ENCODE results near the gene THRAP3. TPM values are rescaled to one million over a fixed set of nuclear protein-coding genes. Genes with fewer than 3 reads are reported as not detected.
"Not testable (repeated sequence)": the region's sequence is repeated elsewhere in the genome, so short reads cannot be mapped to it uniquely, and the experiment has no call there.

THRAP3 gene
- total RNA-seq, 2 donors from 2014 or later: 118 to 131 TPM

GRCh38 chr1:36199934-36200741, 24.1 kb upstream of the THRAP3 start:
- no peak overlapping the region for H3K27ac Mint-ChIP-seq
- ATAC-seq (no peak), DNase-seq (ENCODE audit: low spot score) (no peak)
- peaks cover 0 to 7% of the 10 kb centered on the region in 2 donors for H3K27me3 Mint-ChIP-seq
- no peaks in the 10 kb centered on the region for H3K4me1 Mint-ChIP-seq (ENCODE audit: low read depth in 2 of 2)
- H3K9me3 Mint-ChIP-seq: no peaks in the 10 kb centered on the region
- H3K36me3 Mint-ChIP-seq: no peaks in the 10 kb centered on the region
- no peak overlapping the region for H3K4me3 Mint-ChIP-seq

- Mint-ChIP-seq H3K4me3 (no peak overlapping the region), H3K4me1 (ENCODE audit: low read depth in 2 of 2) (no peaks in the 10 kb centered on the region), H3K27me3 (peaks cover 0 to 7% of the 10 kb centered on the region in 2 donors), H3K27ac (peak overlapping the region in 1 of 2 donors; percentile 35), H3K36me3 (no peaks in the 10 kb centered on the region), H3K9me3 (no peaks in the 10 kb centered on the region)
- DNase-seq (ENCODE audit: low spot score): no peak
- ATAC-seq: no peak
These were observed 21.2 kb upstream of the THRAP3 start for GRCh38 chr1:36203027-36203553.

- H3K4me1 Mint-ChIP-seq (ENCODE audit: low read depth in 2 of 2): no peaks in the 10 kb centered on the region
- peak overlapping the region in 1 of 2 donors; percentile 35 for H3K27ac Mint-ChIP-seq
- peaks cover 0 to 7% of the 10 kb centered on the region in 2 donors for H3K27me3 Mint-ChIP-seq
- no peak overlapping the region for H3K4me3 Mint-ChIP-seq
- ATAC-seq (no peak), DNase-seq (ENCODE audit: low spot score) (no peak)
- H3K9me3 Mint-ChIP-seq: no peaks in the 10 kb centered on the region
- no peaks in the 10 kb centered on the region for H3K36me3 Mint-ChIP-seq
These were observed 20.5 kb upstream of the THRAP3 start for GRCh38 chr1:36203554-36204346.

DNA sequence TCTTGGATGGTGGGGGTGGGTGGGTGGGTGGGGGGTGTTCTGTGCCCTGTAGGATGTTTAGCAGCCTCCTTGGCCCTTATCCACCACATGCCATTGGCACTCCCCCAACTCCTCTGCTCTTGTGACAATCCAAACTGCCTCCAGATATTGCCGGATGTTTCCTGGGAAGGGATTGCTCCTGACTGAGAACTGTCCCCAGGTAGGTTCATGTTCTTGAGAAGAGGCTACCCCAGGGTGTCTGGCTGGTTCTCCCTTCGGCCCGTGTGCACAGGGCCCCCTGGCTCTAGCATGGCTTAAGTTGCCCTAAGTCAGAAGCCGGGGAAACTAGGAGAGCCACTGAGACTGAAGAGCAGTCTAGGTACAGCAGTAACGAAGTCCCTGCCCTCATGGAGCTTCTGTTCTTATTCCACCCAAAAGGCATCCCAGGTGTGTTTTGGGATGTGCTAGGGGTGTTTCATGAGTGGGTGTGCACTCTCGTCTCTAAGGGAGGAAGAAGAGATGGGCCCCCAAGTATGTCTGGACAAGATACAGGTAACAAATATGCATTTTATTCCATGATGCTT, 19.8 kb upstream of the THRAP3 start:
- no peak overlapping the region for H3K27ac Mint-ChIP-seq
- H3K9me3 Mint-ChIP-seq: no peaks in the 10 kb centered on the region
- ATAC-seq (no peak), DNase-seq (ENCODE audit: low spot score) (no peak)
- H3K36me3 Mint-ChIP-seq: no peaks in the 10 kb centered on the region
- H3K27me3 Mint-ChIP-seq: peaks cover 0 to 7% of the 10 kb centered on the region in 2 donors
- H3K4me3 Mint-ChIP-seq: no peak overlapping the region
- no peaks in the 10 kb centered on the region for H3K4me1 Mint-ChIP-seq (ENCODE audit: low read depth in 2 of 2)

- H3K4me3 Mint-ChIP-seq: no peak overlapping the region
- no peak overlapping the region for H3K27ac Mint-ChIP-seq
- H3K27me3 Mint-ChIP-seq: no peaks in the 10 kb centered on the region
- DNase-seq (ENCODE audit: low spot score) (no peak), ATAC-seq (no peak)
- no peaks in the 10 kb centered on the region for H3K4me1 Mint-ChIP-seq (ENCODE audit: low read depth in 2 of 2)
- no peaks in the 10 kb centered on the region for H3K36me3 Mint-ChIP-seq
- no peaks in the 10 kb centered on the region for H3K9me3 Mint-ChIP-seq
These were observed 17.9 kb upstream of the THRAP3 start for GRCh38 chr1:36206323-36206858.

DNA sequence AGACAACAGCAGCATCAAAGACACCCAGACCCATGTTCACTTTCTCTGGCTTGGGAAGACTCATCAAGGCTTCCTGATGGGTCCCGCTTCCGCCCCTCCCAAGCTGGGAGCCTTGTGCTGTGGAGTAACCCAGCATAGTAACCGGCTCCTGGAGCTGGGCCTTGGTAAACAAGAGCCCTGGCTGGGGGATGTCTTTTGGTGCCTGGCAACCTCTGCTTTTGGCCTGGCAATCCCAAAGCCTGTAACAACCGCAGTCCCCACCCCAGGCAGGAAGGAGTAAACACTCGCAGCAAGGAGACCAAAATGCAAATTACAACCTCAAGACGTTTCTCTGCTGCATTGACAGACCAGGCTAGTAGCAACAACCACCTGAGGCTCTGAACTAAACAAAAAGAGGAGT, 16.9 kb upstream of the THRAP3 start:
- H3K27me3 Mint-ChIP-seq: no peaks in the 10 kb centered on the region
- no peaks in the 10 kb centered on the region for H3K36me3 Mint-ChIP-seq
- H3K9me3 Mint-ChIP-seq: no peaks in the 10 kb centered on the region
- ATAC-seq (no peak), DNase-seq (ENCODE audit: low spot score) (no peak)
- H3K4me3 Mint-ChIP-seq: no peak overlapping the region
- peak overlapping the region in 1 of 2 donors; percentile 35 for H3K27ac Mint-ChIP-seq
- H3K4me1 Mint-ChIP-seq (ENCODE audit: low read depth in 2 of 2): no peaks in the 10 kb centered on the region

DNA sequence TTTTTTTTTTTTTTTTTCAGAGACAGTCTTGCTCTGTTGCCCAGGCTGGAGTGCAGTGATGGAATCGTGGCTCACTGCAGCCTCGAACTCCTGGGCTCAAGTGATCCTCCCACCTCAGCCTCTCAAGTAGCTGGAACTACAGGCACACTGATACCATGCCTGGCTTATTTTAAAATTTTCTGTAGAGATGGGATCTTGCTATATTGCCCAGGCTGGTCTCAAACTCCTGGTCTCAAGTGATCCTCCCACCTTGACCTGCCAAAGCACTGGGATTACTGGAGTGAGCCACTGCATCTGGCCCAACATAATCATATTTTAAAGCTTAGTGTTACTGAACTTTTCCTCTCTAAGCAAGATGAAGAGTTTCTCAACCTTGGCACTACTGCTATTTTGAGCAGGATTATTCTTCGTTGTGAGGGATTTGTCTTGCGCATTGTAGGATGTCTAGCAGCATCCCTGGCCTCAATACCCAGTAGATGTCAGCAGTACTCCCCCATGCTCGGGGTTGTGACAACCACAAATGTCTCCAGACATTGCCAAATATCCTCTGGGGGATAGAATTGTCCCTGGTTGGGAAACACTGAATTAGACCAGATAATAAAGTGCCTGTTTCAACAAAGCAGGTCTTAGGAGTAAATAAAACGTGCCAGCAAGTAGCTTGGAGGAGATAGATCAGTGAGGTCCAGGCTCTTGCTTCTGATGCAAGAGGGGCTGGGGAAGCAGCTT, 15.1 kb upstream of the THRAP3 start:
- H3K27me3 Mint-ChIP-seq: no peaks in the 10 kb centered on the region
- H3K27ac Mint-ChIP-seq: no peak overlapping the region
- H3K4me1 Mint-ChIP-seq (ENCODE audit: low read depth in 2 of 2): peaks cover 0 to 2% of the 10 kb centered on the region in 2 donors
- H3K4me3 Mint-ChIP-seq: no peak overlapping the region
- no peaks in the 10 kb centered on the region for H3K36me3 Mint-ChIP-seq
- no peak for ATAC-seq
- H3K9me3 Mint-ChIP-seq: no peaks in the 10 kb centered on the region
- no peak for DNase-seq (ENCODE audit: low spot score)

DNA sequence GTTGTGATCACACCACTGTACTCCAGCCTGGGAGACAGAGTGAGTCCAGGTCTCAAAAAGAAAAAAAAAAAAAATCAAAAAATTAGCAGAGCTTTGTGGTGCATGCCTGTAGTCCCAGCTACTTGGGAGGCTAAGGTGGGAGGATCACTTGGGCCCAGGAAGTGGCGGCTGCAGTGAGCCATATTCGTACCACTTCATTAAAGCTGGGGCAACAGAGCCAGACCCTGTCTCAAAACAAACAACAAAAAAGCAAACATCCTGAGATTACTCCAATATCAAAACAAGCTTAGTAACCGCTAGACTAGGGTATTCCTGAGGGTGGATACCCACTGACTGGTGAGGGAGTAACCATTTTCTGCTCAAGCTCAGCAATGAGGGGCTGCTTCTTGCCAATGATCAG, 12.9 kb upstream of the THRAP3 start:
- DNase-seq (ENCODE audit: low spot score): no peak

DNA sequence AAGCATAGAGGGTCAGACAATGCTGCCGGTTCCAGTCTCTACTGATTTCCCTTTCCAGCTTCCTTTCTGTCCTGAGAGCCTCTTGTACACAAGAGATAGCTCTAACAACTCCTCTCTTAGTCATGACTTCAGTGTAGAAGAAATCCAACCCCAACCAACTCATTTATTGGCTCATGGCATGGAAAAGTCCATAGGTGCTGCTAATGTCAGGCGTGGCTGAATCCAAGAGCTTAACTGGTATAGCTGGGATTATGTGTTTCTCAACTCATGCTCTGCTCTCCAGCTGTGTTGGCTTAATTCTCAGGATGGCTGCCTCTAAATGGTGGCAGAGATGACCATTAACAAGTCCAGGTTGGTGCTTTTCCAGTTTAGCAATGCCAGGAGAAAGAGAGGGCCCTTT, 12.4 kb upstream of the THRAP3 start:
- H3K36me3 Mint-ChIP-seq: no peaks in the 10 kb centered on the region
- ATAC-seq (peak in 1 of 2 donors; percentile 28), DNase-seq (ENCODE audit: low spot score) (no peak)
- H3K4me3 Mint-ChIP-seq: no peak overlapping the region
- no peaks in the 10 kb centered on the region for H3K27me3 Mint-ChIP-seq
- H3K4me1 Mint-ChIP-seq (ENCODE audit: low read depth in 2 of 2): peaks cover 0 to 2% of the 10 kb centered on the region in 2 donors
- no peaks in the 10 kb centered on the region for H3K9me3 Mint-ChIP-seq
- H3K27ac Mint-ChIP-seq: no peak overlapping the region

More for the DNA sequence above, 12.9 kb upstream of the THRAP3 start:
- Mint-ChIP-seq H3K9me3 (no peaks in the 10 kb centered on the region), H3K4me3 (no peak overlapping the region), H3K27me3 (no peaks in the 10 kb centered on the region), H3K36me3 (no peaks in the 10 kb centered on the region), H3K4me1 (ENCODE audit: low read depth in 2 of 2) (peaks cover 0 to 2% of the 10 kb centered on the region in 2 donors), H3K27ac (peak overlapping the region in 1 of 2 donors; percentile 69)
- ATAC-seq: no peak

DNA sequence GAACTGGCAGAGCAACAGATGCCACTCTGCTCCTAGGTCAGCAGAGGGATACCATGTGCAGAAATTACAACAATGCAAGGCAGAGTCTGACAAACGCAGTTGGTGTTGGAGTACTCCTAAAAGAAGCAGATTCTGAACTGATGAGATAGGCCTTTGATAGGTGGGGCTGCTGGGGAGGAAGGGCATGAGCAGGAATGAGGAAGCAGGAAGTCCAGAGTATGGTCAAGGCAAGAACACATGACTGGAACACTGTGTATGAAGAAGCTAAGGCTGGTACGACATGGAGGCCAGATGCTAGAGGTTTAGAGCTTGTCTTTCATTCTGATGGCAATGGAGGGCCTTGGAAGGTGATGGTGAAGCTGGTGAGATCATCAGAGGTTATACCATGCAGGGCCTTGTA, 11.5 kb upstream of the THRAP3 start:
- H3K9me3 Mint-ChIP-seq: no peaks in the 10 kb centered on the region
- no peaks in the 10 kb centered on the region for H3K27me3 Mint-ChIP-seq
- H3K4me1 Mint-ChIP-seq (ENCODE audit: low read depth in 2 of 2): peaks cover 0 to 2% of the 10 kb centered on the region in 2 donors
- ATAC-seq (no peak), DNase-seq (ENCODE audit: low spot score) (no peak)
- no peaks in the 10 kb centered on the region for H3K36me3 Mint-ChIP-seq
- no peak overlapping the region for H3K4me3 Mint-ChIP-seq
- peak overlapping the region in 1 of 2 donors; percentile 7 for H3K27ac Mint-ChIP-seq

DNA sequence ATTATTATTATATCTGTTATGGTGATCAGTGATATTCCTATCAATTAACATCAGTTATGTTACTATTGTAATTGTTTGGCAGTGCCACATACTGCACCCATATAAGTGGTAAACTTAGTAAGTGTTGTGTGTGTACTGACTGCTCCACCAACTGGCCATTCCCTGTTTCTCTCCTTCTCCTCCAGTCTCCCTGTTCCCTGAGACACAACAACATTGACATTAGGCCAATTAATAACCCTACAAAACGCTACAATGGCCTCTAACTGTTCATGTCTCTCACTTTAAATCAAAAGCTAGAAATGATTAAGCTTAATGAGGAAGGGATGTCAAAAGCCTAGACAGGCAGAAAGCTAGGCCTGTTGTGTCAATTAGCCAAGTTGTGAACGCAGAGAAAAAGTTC, 6.6 kb upstream of the THRAP3 start:
- Mint-ChIP-seq H3K4me3 (no peak overlapping the region), H3K27ac (no peak overlapping the region), H3K9me3 (no peaks in the 10 kb centered on the region), H3K27me3 (no peaks in the 10 kb centered on the region), H3K4me1 (ENCODE audit: low read depth in 2 of 2) (peaks cover 0 to 1% of the 10 kb centered on the region in 2 donors), H3K36me3 (no peaks in the 10 kb centered on the region)
- ATAC-seq: no peak
- DNase-seq (ENCODE audit: low spot score): no peak

DNA sequence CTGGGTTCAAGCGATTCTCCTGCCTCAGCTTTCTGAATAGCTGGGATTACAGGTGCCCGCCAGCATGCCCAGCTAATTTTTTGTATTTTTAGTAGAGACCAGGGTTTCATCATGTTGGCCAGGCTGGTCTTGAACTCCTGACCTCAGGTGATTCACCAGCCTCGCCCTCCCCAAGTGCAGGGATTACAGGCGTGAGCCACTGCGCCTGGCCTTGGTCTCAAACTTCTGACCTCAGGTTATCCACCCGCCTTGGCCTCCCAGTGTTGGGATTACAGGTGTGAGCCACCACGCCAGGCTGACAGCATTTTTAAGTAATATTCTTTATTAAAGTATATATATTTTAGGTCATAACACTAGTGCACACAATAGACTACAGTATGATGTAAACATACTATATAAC, 2.3 kb upstream of the THRAP3 start:
- peaks cover 21 to 30% of the 10 kb centered on the region in 2 donors for H3K4me1 Mint-ChIP-seq (ENCODE audit: low read depth in 2 of 2)
- H3K27ac Mint-ChIP-seq; ATAC-seq; H3K27me3 Mint-ChIP-seq; DNase-seq (ENCODE audit: low spot score); H3K9me3 Mint-ChIP-seq; H3K4me3 Mint-ChIP-seq: not testable (repeated sequence)
- H3K36me3 Mint-ChIP-seq: peaks cover 11% of the 10 kb centered on the region

Measured in natural killer cell treated with Interleukin-12 subunit alpha and Interleukin-12 subunit beta and Interleukin-15 and Interleukin-18, amount 100 ng/mL, for 72 hours (primary cell).